ENCODE results near the gene LRRN2.

The LRRN2 gene

GRCh38 chr1:204568576-204569315 is 116.8 kb downstream of the LRRN2 start:
- DNase-seq (no peak), ATAC-seq (replicated peaks) (no peak)
- Mint-ChIP-seq H3K4me3 (no peak overlapping the region), H3K27me3 (no peaks in the 10 kb centered on the region), H3K36me3 (ENCODE audit: insufficient read depth) (peaks cover 41% of the 10 kb centered on the region), H3K4me1 (ENCODE audit: low read depth in 2 of 2) (peaks cover 22% of the 10 kb centered on the region in 2 donors), H3K27ac (peak overlapping the region in 1 of 2 donors; percentile 81), H3K9me3 (no peaks in the 10 kb centered on the region)

All from effector memory CD8-positive, alpha-beta T cell (primary cell).